H1 (cell line): ENCODE results near the gene ENDOD1. TPM values are rescaled to one million over a fixed set of nuclear protein-coding genes. Genes with fewer than 3 reads are reported as not detected.

ENCODE experiments used
- EP300 ChIP-seq, 2 experiments: IDR thresholded peaks; 1 replicate in 1 of 2; 2 replicates in 1 of 2; pipeline ENCODE4 v1.6.1; 2011 to 2012; ENCODE audit warnings: low read depth in 2 of 2, low read length in 2 of 2, mild to moderate bottlenecking in 2 of 2, borderline replicate concordance in 1 of 2, inconsistent platforms in 1 of 2, moderate library complexity in 1 of 2
- EZH2 ChIP-seq: fragments of 200-600 bp; sonication (generic); IDR thresholded peaks from 2 replicates; pipeline ENCODE4 v1.7.1; 2012; ENCODE audit warnings: low read depth, mild to moderate bottlenecking, moderate library complexity, low read length, inconsistent platforms; ENCODE audit not compliant: severe bottlenecking
- RXRA ChIP-seq: IDR thresholded peaks from 2 replicates; pipeline ENCODE4 v1.6.1; 2011; ENCODE audit warnings: low read depth, mild to moderate bottlenecking, low read length, moderate library complexity; ENCODE audit not compliant: insufficient read depth
- TEAD4 ChIP-seq: IDR thresholded peaks from 2 replicates; pipeline ENCODE4 v1.6.1; 2012; ENCODE audit warnings: low read depth, low read length, inconsistent platforms, mixed read lengths
- polyA plus RNA-seq, 7 experiments: library from polyadenylated mRNA; depleted of rRNA in 3 of 7; stranded (reverse) in 5 of 7; unstranded in 2 of 7; fragments of >200 nt in 5 of 7; fragments of 200-250 nt in 2 of 7; gene quantifications; 1 replicate in 5 of 7; 2 replicates in 1 of 7; 4 replicates in 1 of 7; pipeline versions ENCODE4 v1.2.1 to v1.2.3, GENCODE V29; 2011 to 2013; ENCODE audit warnings: missing spikeins in 2 of 7, mixed read lengths in 2 of 7
- total RNA-seq: library from RNA; stranded (reverse); fragmentation: NEBNext Ultra II Directional; extraction: Animal tissue kit (Norgen Biotek cat#: 25700); gene quantifications from 2 replicates; pipeline ENCODE4 v1.2.1, GENCODE V29; 2021
- TF ChIP-seq, protein P1 (sequence below): IDR thresholded peaks from 2 replicates; pipeline ENCODE4 v1.6.1; 2012; ENCODE audit warnings: low read length, inconsistent platforms

Gene ENDOD1
- total and polyA plus RNA-seq, 2 of the 8 experiments (the other 6 are each of a cell fraction or from before 2014, with no cell fraction given), result 1.2 to 2.5 TPM

DNA sequence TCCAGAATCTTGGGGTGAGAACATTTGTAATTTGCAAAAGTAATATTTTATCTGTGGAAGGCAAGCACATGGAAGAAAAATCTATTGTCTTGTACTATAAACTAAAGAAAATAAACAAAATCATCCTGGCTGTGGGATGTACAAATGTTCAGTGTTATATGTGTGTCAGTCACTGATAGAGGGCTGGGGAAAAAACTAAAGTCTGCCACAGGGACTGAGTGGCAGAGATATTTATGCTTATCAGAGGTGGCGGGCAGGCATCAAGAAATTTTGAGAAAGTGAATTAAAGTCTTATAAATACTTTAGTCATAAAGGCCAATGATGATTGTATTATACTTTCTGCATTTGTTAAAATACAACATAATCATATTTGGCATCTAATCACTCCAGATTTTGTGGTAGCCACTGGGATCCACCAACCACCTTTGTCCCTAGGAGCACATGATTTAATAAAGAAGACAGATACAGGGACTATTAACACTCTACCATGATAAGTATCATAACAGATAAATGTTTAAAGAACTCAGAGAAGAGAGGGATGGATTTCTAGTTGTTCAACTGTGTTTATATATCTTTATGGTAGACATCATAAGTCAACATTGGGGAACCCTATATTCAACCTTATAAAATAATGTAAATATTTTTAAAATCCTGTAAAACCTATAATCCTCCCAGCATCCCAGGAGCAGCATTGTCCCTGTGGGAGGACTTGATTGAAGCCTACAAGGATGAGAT lies 2.6 kb upstream of the ENDOD1 start (continued):
- TF ChIP-seq EZH2, result no peak
- no peak for TF ChIP-seq RXRA
- no peak for TF ChIP-seq TEAD4
- TF ChIP-seq, protein P1, sequence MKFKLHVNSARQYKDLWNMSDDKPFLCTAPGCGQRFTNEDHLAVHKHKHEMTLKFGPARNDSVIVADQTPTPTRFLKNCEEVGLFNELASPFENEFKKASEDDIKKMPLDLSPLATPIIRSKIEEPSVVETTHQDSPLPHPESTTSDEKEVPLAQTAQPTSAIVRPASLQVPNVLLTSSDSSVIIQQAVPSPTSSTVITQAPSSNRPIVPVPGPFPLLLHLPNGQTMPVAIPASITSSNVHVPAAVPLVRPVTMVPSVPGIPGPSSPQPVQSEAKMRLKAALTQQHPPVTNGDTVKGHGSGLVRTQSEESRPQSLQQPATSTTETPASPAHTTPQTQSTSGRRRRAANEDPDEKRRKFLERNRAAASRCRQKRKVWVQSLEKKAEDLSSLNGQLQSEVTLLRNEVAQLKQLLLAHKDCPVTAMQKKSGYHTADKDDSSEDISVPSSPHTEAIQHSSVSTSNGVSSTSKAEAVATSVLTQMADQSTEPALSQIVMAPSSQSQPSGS, result no peak
- TF ChIP-seq EP300 (IDR thresholded peaks at IDR 0.05; ENCODE audit: borderline replicate concordance in 1 of 2, low read depth in 2 of 2, low read length in 2 of 2), result no peak
